Measurements from ENCODE around the gene COA8.

- no peak for TF ChIP-seq EZH2 (IDR thresholded peaks at IDR 0.05; ENCODE audit: borderline replicate concordance, low read length)
- TF ChIP-seq, protein P1, sequence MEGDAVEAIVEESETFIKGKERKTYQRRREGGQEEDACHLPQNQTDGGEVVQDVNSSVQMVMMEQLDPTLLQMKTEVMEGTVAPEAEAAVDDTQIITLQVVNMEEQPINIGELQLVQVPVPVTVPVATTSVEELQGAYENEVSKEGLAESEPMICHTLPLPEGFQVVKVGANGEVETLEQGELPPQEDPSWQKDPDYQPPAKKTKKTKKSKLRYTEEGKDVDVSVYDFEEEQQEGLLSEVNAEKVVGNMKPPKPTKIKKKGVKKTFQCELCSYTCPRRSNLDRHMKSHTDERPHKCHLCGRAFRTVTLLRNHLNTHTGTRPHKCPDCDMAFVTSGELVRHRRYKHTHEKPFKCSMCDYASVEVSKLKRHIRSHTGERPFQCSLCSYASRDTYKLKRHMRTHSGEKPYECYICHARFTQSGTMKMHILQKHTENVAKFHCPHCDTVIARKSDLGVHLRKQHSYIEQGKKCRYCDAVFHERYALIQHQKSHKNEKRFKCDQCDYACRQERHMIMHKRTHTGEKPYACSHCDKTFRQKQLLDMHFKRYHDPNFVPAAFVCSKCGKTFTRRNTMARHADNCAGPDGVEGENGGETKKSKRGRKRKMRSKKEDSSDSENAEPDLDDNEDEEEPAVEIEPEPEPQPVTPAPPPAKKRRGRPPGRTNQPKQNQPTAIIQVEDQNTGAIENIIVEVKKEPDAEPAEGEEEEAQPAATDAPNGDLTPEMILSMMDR (conservative IDR thresholded peaks at IDR 0.05 in 1 of 2, IDR thresholded peaks at IDR 0.05 in 1 of 2; ENCODE audit: extremely low read depth in 1 of 2, insufficient read depth in 1 of 2, low read depth in 1 of 2, low read length in 2 of 2): no peak
These were observed 23.5 kb upstream of the COA8 start for GRCh38 chr14:103539056-103539825.
